ENCODE measurements around the gene PPM1N. TPM values are rescaled to one million over a fixed set of nuclear protein-coding genes. Genes with fewer than 3 reads are reported as not detected.
A peak's percentile ranks its signal among the peaks of the same experiment; 100 is the strongest.

Gene PPM1N
- total RNA-seq, 1 experiment from 2014 or later, result 5.2 TPM

GRCh38 chr19:45489216-45489855 lies 8.9 kb upstream of the PPM1N start:
- RAD21 ChIA-PET (ENCODE audit: low non-redundant PET in 1 of 2, low total read pairs in 2 of 2, uncharacterized antibody in 2 of 2, unreplicated experiment in 2 of 2), result no interaction called here
- no peaks in the 10 kb centered on the region for H4K20me1 ChIP-seq (ENCODE audit: insufficient read depth)
- TF ChIP-seq CTCF (IDR thresholded peaks at IDR 0.05 in 2 of 3, conservative IDR thresholded peaks at IDR 0.05 in 1 of 3; ENCODE audit: borderline replicate concordance in 1 of 3, insufficient read depth in 1 of 3, low read depth in 2 of 3, low read length in 2 of 3), result no peak
- ATAC-seq, result no peak
- DNase-seq (ENCODE audit: low read depth, low spot score), result no peak
- no peaks in the 10 kb centered on the region for H3K9me2 ChIP-seq (ENCODE audit: insufficient read depth)
- H3K27ac ChIP-seq (ENCODE audit: low read depth, low read length), result no peak overlapping the region
- no peaks in the 10 kb centered on the region for H3K9me3 ChIP-seq (ENCODE audit: control insufficient read depth in 1 of 2, insufficient read depth in 1 of 2, low read depth in 1 of 2, low read length in 2 of 2)
- H3K27me3 ChIP-seq (ENCODE audit: insufficient read depth, low read length), result no peaks in the 10 kb centered on the region
- H3K4me3 ChIP-seq (replicated peaks in 1 of 2; ENCODE audit: low read depth in 1 of 2, low read length in 2 of 2), result no peak overlapping the region
- no TSS peak for BruUV-seq (replicated peaks)
- POLR2A ChIA-PET, result no interaction called here
- no peak overlapping the region for H3K9ac ChIP-seq (ENCODE audit: low read length)
- no peaks in the 10 kb centered on the region for H3K79me2 ChIP-seq (ENCODE audit: insufficient read depth, low read length)
- H3K36me3 ChIP-seq (ENCODE audit: control insufficient read depth in 1 of 2, insufficient read depth in 2 of 2, low read length in 2 of 2), result no peaks in the 10 kb centered on the region
- CTCF ChIA-PET, result interaction anchor here (1.5 kb wide), 1 partner anchor 10 kb away, joined by 4 read pairs; no protein-coding TSS in a partner anchor
- H3K4me2 ChIP-seq (ENCODE audit: low read length), result no peak overlapping the region
- no peak overlapping the region for H2AFZ ChIP-seq (ENCODE audit: low read depth, low read length, poor library complexity, severe bottlenecking)
- intact Hi-C loops (cut with micrococcal nuclease), result no loop called here
- H3K4me1 ChIP-seq (ENCODE audit: control insufficient read depth in 1 of 2, insufficient read depth in 2 of 2, low read length in 2 of 2), result peaks cover 17 to 41% of the 10 kb centered on the region in 2 experiments

- no peak for TF ChIP-seq POLR2A (IDR thresholded peaks at IDR 0.05; ENCODE audit: borderline replicate concordance, extremely low read depth, insufficient read depth, insufficient read length)
- no peak for TF ChIP-seq FOSL1 (IDR thresholded peaks at IDR 0.05; ENCODE audit: low read depth)
- TF ChIP-seq SIN3A (IDR thresholded peaks at IDR 0.05; ENCODE audit: low read depth), result no peak
Measured at GRCh38 chr19:45492137-45492626, 6.1 kb upstream of the PPM1N start.

More at GRCh38 chr19:45492137-45492626, 6.1 kb upstream of the PPM1N start:
- no peak overlapping the region for H2AFZ ChIP-seq (ENCODE audit: low read depth, low read length, poor library complexity, severe bottlenecking)
- H3K9me2 ChIP-seq (ENCODE audit: insufficient read depth), result no peaks in the 10 kb centered on the region
- H3K4me3 ChIP-seq (replicated peaks in 1 of 2; ENCODE audit: low read depth in 1 of 2, low read length in 2 of 2), result peak overlapping the region; percentile 59 to 63
- H3K4me1 ChIP-seq (ENCODE audit: control insufficient read depth in 1 of 2, insufficient read depth in 2 of 2, low read length in 2 of 2), result peaks cover 10 to 34% of the 10 kb centered on the region in 2 experiments
- CTCF ChIA-PET, result interaction anchor here (1.3 to 1.9 kb wide), 2 partner anchors 53 to 66 kb away, joined by 5 read pairs; no protein-coding TSS in a partner anchor
- no TSS peak for BruUV-seq (replicated peaks)
- RAD21 ChIA-PET (ENCODE audit: low non-redundant PET in 1 of 2, low total read pairs in 2 of 2, uncharacterized antibody in 2 of 2, unreplicated experiment in 2 of 2), result no interaction called here
- H3K36me3 ChIP-seq (ENCODE audit: control insufficient read depth in 1 of 2, insufficient read depth in 2 of 2, low read length in 2 of 2), result no peaks in the 10 kb centered on the region
- H4K20me1 ChIP-seq (ENCODE audit: insufficient read depth), result no peaks in the 10 kb centered on the region
- ATAC-seq (no peak), DNase-seq (ENCODE audit: low read depth, low spot score) (no peak)
- peak overlapping the region; percentile 68 for H3K27ac ChIP-seq (ENCODE audit: low read depth, low read length)
- intact Hi-C loops (cut with micrococcal nuclease), result loop anchor here (2.0 kb wide), 1 partner anchor 151 kb away; no protein-coding TSS in a partner anchor
- peak overlapping the region; percentile 53; the same call in 1 of the 2 replicates for H3K9ac ChIP-seq (ENCODE audit: low read length)
- POLR2A ChIA-PET, result no interaction called here
- H3K27me3 ChIP-seq (ENCODE audit: insufficient read depth, low read length), result peaks cover 10% of the 10 kb centered on the region; the same call in 1 of the 2 replicates
- H3K4me2 ChIP-seq (ENCODE audit: low read length), result peak overlapping the region; percentile 74
- H3K9me3 ChIP-seq (ENCODE audit: control insufficient read depth in 1 of 2, insufficient read depth in 1 of 2, low read depth in 1 of 2, low read length in 2 of 2), result no peaks in the 10 kb centered on the region
- no peaks in the 10 kb centered on the region for H3K79me2 ChIP-seq (ENCODE audit: insufficient read depth, low read length)
